Keratinocyte (primary cell): ENCODE measurements around the gene EPHA10. TPM values are rescaled to one million over a fixed set of nuclear protein-coding genes. Genes with fewer than 3 reads are reported as not detected.

ENCODE experiments used
- DNase-seq: peaks from one replicate; pipeline ENCODE4 v3.0.0-alpha.2; 2011; ENCODE audit warnings: low read depth, missing footprints, low spot score
- FAIRE-seq: peaks from 2 replicates; lab custom pipeline; 2011; peaks lifted over from hg19 to GRCh38; lab: Jason Lieb, UNC
- H2AFZ ChIP-seq: 2 replicates; pipeline ENCODE4 v1.6.0; 2012; ENCODE audit warnings: low read length, control low read depth, inconsistent platforms; ENCODE audit not compliant: control insufficient read depth
- H3K27ac ChIP-seq: 2 replicates; pipeline ENCODE4 v1.5.1; 2011; ENCODE audit warnings: low read length; ENCODE audit not compliant: control insufficient read depth, insufficient read depth
- H3K27me3 ChIP-seq: 3 replicates; pipeline ENCODE4 v1.6.0; 2011; ENCODE audit warnings: low read length; ENCODE audit not compliant: control insufficient read depth, insufficient read depth; ENCODE audit errors: extremely low read depth
- H3K36me3 ChIP-seq, 2 experiments: 2 replicates in 1 of 2; 3 replicates in 1 of 2; pipeline ENCODE4 v1.5.1; 2011; ENCODE audit warnings: low read length in 2 of 2, mild to moderate bottlenecking in 1 of 2; ENCODE audit not compliant: control insufficient read depth in 2 of 2, insufficient read depth in 2 of 2; ENCODE audit errors: extremely low read depth in 1 of 2
- H3K4me1 ChIP-seq: 3 replicates; pipeline ENCODE4 v1.5.1; 2011; ENCODE audit warnings: low read length; ENCODE audit not compliant: control insufficient read depth, insufficient read depth; ENCODE audit errors: extremely low read depth
- H3K4me2 ChIP-seq: 3 replicates; pipeline ENCODE4 v1.6.0; 2011; ENCODE audit warnings: low read depth, low read length; ENCODE audit not compliant: control insufficient read depth, insufficient read depth; ENCODE audit errors: extremely low read depth
- H3K4me3 ChIP-seq, 3 experiments: fragments of 200-600 bp in 1 of 3; sonication (generic) in 1 of 3; 2 replicates in 2 of 3; 3 replicates in 1 of 3; pipeline ENCODE4 v1.5.1; 2011 to 2016; ENCODE audit warnings: low read length in 3 of 3, mild to moderate bottlenecking in 3 of 3, control low read depth in 2 of 3, inconsistent platforms in 1 of 3, low read depth in 1 of 3, mixed read lengths in 1 of 3, mixed run types in 1 of 3, moderate library complexity in 1 of 3; ENCODE audit not compliant: control insufficient read depth in 2 of 3, insufficient read depth in 2 of 3; ENCODE audit errors: extremely low read depth in 1 of 3
- H3K79me2 ChIP-seq: 2 replicates; pipeline ENCODE4 v1.6.0; 2012; ENCODE audit warnings: low read length; ENCODE audit not compliant: control insufficient read depth, insufficient read depth
- H3K9ac ChIP-seq: 3 replicates; pipeline ENCODE4 v1.6.0; 2011; ENCODE audit warnings: low read length; ENCODE audit not compliant: control insufficient read depth, insufficient read depth; ENCODE audit errors: extremely low read depth
- H3K9me1 ChIP-seq: 3 replicates; pipeline ENCODE4 v1.6.0; 2011; ENCODE audit warnings: low read length; ENCODE audit not compliant: control insufficient read depth, insufficient read depth; ENCODE audit errors: extremely low read depth
- H3K9me3 ChIP-seq: 2 replicates; pipeline ENCODE4 v1.5.1; 2012; ENCODE audit warnings: low read depth, low read length; ENCODE audit not compliant: control insufficient read depth
- H4K20me1 ChIP-seq: 3 replicates; pipeline ENCODE4 v1.6.0; 2011; ENCODE audit warnings: low read length; ENCODE audit not compliant: control insufficient read depth, insufficient read depth; ENCODE audit errors: extremely low read depth
- CTCF ChIP-seq, 3 experiments: IDR thresholded peaks in 1 of 3; conservative IDR thresholded peaks in 1 of 3; optimal IDR thresholded peaks in 1 of 3; 2 replicates in 2 of 3; 3 replicates in 1 of 3; pipeline versions ENCODE3 to v1.5.1; 2011; ENCODE audit warnings: low read length in 3 of 3, mild to moderate bottlenecking in 3 of 3, moderate library complexity in 2 of 3, control low read depth in 1 of 3, inconsistent platforms in 1 of 3; ENCODE audit not compliant: insufficient read depth in 2 of 3; ENCODE audit errors: extremely low read depth in 1 of 3
- EZH2 ChIP-seq: IDR thresholded peaks from one replicate; pipeline ENCODE4 v1.6.1; 2012; ENCODE audit warnings: inconsistent platforms, mild to moderate bottlenecking, low read length, moderate library complexity
- dilution Hi-C: fragments of 300-500 bp; cut with MboI; formaldehyde crosslinking; loops from one replicate; pipeline ENCODE4 v1.7.0; 2020; ENCODE audit warnings: low sequenced_read_pairs; ENCODE audit not compliant: extremely low pct_ligation_motif_present
- polyA plus RNA-seq, 5 experiments: library from polyadenylated mRNA; depleted of rRNA in 3 of 5; stranded (reverse) in 3 of 5; stranded (forward) in 1 of 5; unstranded in 1 of 5; fragments of >200 nt; gene quantifications; 1 replicate in 1 of 5; 2 replicates in 3 of 5; 3 replicates in 1 of 5; pipeline versions ENCODE4 v1.2.1 to v1.2.3, GENCODE V29; 2011 to 2012; ENCODE audit warnings: missing spikeins in 2 of 5, low read depth in 1 of 5, low replicate concordance in 1 of 5

EPHA10 gene
- polyA plus RNA-seq, 1 donor (not counting 4 experiments of a cell fraction or from before 2014, with no cell fraction given), result not detected

GRCh38 chr1:37723072-37723389 lies 41.9 kb downstream of the EPHA10 start:
- no peak for FAIRE-seq
- Histone ChIP-seq H3K9ac (no peak overlapping the region), H4K20me1 (no peaks in the 10 kb centered on the region), H3K4me2 (no peak overlapping the region), H3K4me3 (no peak overlapping the region), H3K27ac (no peak overlapping the region), H3K9me1 (no peaks in the 10 kb centered on the region), H3K27me3 (peaks cover 29% of the 10 kb centered on the region), H3K4me1 (peaks cover 12% of the 10 kb centered on the region), H3K79me2 (no peaks in the 10 kb centered on the region), H3K36me3 (no peaks in the 10 kb centered on the region), H3K9me3 (no peaks in the 10 kb centered on the region), H2AFZ (no peak overlapping the region)
- DNase-seq, result no peak
- dilution Hi-C loops, result no loop called here
- no peak for TF ChIP-seq CTCF (optimal IDR thresholded peaks at IDR 0.05 in 1 of 3, IDR thresholded peaks at IDR 0.05 in 1 of 3, conservative IDR thresholded peaks at IDR 0.05 in 1 of 3; ENCODE audit: extremely low read depth in 1 of 3, insufficient read depth in 2 of 3, low read length in 3 of 3)
- TF ChIP-seq EZH2, result no peak

DNA sequence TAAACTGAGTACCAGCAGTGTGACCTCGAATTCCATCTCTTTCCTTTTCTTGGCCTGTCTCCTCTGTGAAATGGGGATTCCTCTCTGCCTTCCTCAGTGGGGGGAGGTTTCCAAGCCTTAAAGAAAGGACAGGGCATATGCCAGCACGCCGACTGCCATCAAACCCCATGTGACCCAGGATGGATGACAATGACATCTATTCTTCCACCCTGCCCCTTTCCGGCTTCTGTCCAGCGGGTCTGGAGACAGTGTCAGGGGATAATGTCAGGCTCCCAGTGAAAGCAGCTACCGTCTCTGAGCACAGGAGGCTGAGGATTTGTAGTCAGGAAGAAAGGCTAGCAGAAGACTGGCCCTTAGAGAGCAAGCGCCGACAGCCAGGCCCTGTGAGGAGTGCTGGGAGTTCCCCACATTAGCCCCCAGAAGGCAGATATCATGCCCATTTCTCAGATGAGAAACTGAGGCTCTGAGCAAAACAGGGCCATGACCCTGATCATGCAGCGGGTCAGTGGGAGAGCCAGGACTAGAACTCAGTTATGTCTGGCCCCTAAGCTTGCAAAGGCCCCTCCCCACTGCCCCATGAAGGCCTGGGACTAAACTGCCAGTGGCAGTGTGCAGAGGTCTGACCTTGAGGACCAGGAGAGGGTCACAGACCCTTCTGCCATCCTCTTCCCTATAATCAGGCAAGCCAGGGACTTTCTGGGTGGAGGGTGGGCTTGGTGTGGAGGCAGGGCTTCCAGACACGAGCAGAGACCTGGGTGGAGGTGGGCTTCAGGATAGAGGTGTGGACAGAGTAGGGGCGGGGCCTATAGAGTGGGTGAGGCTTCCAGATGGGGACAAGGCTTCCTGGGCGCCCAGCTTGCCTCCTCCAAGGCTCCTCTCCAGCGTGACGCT lies 42.5 kb downstream of the EPHA10 start:
- Histone ChIP-seq H3K4me2 (no peak overlapping the region), H3K9ac (no peak overlapping the region), H3K4me1 (peaks cover 12% of the 10 kb centered on the region), H3K9me1 (no peaks in the 10 kb centered on the region), H3K27ac (no peak overlapping the region), H3K4me3 (no peak overlapping the region), H3K36me3 (no peaks in the 10 kb centered on the region), H2AFZ (no peak overlapping the region), H4K20me1 (no peaks in the 10 kb centered on the region), H3K27me3 (peaks cover 24% of the 10 kb centered on the region), H3K79me2 (no peaks in the 10 kb centered on the region), H3K9me3 (no peaks in the 10 kb centered on the region)
- DNase-seq (no peak), FAIRE-seq (no peak)
- TF ChIP-seq EZH2 (no peak), CTCF (optimal IDR thresholded peaks at IDR 0.05 in 1 of 3, IDR thresholded peaks at IDR 0.05 in 1 of 3, conservative IDR thresholded peaks at IDR 0.05 in 1 of 3; ENCODE audit: extremely low read depth in 1 of 3, insufficient read depth in 2 of 3, low read length in 3 of 3) (no peak)
- dilution Hi-C loops, result no loop called here
